Raji (cell line): Measurements from ENCODE around the gene GFPT2.

Experiments used
- POLR2A ChIP-seq: IDR thresholded peaks from 2 replicates; pipeline ENCODE4 v1.6.1; 2011; ENCODE audit warnings: low read depth, low read length, control low read depth; ENCODE audit not compliant: insufficient read depth

The GFPT2 gene

DNA sequence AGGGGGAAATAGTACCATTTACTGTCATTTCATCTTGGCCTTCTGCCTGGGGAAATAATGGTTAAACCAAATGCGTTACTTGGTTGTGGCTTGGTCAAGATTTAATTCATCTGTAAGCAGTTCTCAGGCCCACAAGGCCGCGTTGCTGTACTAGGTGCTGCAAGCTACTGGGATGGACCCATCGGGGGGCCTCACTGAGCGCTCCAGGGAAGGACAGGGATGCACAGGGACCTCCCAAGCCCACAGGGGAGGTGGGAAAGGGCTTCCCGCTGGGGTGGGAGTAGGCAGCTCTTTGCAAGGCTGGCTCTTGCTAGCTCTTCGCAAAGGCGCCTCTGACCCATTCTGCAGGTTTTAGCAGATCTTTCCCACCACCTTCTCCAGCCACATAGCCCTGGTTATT is 8.0 kb downstream of the GFPT2 start:
- no peak for TF ChIP-seq POLR2A

GRCh38 chr5:180344696-180344999 is 8.5 kb downstream of the GFPT2 start:
- no peak for TF ChIP-seq POLR2A

- no peak for TF ChIP-seq POLR2A
Measured at GRCh38 chr5:180343831-180344695, 9.1 kb downstream of the GFPT2 start.

DNA sequence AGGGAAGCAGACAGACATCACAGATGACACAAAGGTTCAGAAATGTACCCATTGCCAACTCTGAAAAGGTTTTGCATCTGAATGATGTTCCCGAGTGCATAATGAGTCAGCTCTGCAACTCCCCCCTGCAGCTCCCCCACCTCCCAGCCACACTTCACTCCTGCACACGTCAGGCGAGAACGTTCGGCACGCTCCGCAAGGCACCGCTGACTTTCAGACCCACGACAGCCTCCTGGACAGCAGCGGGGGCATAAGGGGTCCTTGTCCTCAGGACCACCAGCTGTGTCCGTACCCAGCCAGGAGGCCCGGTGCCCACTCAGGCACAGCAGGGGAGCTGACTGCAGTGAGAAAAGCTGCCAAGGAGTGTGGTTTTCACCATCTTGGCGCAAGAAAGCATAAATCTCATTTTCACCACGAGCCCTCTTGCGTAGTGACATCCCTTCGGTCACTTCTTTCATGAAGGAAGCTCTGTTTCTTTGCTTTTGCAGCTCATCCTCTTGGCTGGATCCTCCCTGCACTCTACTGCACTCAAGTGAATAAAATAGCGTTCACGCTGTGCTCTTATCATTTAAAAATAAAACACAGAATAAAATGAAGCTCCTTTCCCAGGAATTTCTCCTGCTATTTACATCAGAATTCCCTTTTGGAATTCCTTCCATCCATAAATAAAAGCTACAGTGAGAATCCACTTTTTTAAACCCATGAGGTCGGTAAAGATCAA is 9.9 kb downstream of the GFPT2 start:
- no peak for TF ChIP-seq POLR2A

DNA sequence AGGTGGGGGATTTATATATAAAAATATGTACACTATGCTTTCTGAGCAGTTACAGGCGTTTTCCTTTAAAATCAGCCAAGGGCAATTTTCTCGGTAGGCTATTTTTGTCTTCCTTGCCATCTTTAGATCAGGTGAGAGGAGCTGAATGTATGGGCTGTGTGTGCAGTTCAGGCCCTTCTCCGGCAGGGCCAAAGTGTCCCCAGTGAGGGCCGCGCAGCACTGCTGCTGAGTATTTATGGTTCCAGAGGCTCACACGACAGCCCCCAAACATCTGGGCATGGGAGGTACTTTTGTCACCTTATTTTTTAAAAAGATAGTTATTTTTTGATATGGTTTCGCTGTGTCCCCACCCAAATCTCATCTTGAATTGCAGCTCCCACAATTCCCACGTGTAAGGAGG is 11.5 kb downstream of the GFPT2 start:
- TF ChIP-seq POLR2A, result no peak

GRCh38 chr5:180340856-180341255 is 12.3 kb downstream of the GFPT2 start:
- TF ChIP-seq POLR2A, result no peak

DNA sequence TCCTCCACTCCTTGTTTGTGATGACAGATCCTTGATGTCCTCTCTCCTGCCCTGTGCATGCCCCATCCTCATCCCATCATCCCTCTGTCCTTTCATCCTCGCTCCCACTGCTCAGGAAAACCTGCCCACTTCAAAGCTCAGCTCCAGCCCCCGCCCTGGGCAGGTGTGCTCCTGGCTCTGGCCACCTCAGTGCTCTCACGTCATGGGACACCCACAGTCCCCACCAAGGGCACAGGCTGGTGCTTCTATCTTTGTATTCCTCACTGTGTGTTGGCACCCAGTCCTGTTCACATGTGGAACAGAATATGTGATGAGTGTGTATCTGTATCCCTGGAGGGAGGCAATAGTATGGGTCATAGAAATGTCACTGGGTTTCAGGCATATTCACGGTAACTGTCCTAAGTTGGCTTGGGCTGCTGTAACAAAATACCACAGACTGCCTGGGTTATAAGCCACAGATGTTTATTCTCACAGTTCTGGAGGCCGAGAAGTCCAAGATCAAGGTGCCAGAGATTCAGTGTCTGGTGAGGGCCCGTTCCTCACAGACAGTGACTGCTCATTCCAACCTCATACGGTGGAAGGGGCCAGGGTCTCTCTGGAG is 13.5 kb downstream of the GFPT2 start:
- TF ChIP-seq POLR2A, result no peak

GRCh38 chr5:180338001-180338707 is 15.0 kb downstream of the GFPT2 start:
- no peak for TF ChIP-seq POLR2A

- TF ChIP-seq POLR2A, result no peak
Measured at GRCh38 chr5:180336234-180337020, 16.7 kb downstream of the GFPT2 start.

DNA sequence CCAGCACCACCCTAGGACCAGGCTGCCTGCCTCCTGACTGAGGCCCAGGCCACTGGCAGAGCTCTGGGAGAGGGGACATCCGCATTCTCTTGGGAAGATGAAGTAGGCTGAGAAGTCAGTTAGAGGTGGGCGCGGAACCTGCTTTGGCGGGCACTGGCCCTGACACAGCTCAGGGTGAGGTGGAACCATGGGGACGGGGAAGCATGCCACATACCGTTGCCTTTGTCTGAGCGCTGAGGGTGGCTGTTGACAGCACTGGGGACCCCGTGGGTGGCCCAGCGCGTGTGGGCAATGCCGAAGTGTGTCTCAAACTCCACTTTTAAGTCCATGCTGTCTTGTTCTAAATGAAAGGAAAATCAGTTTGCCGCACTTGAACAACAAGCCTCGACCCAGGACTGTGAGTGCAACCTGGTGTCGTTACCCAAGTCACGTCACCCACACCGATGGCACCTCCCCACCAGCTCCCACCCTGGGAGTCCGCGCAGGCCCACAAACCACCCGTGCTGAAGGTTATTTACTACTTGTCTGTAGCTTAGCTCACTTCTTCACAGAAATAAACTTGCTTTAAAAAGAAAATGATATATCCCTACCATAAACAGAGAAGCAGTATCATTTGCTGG is 17.4 kb downstream of the GFPT2 start:
- no peak for TF ChIP-seq POLR2A

DNA sequence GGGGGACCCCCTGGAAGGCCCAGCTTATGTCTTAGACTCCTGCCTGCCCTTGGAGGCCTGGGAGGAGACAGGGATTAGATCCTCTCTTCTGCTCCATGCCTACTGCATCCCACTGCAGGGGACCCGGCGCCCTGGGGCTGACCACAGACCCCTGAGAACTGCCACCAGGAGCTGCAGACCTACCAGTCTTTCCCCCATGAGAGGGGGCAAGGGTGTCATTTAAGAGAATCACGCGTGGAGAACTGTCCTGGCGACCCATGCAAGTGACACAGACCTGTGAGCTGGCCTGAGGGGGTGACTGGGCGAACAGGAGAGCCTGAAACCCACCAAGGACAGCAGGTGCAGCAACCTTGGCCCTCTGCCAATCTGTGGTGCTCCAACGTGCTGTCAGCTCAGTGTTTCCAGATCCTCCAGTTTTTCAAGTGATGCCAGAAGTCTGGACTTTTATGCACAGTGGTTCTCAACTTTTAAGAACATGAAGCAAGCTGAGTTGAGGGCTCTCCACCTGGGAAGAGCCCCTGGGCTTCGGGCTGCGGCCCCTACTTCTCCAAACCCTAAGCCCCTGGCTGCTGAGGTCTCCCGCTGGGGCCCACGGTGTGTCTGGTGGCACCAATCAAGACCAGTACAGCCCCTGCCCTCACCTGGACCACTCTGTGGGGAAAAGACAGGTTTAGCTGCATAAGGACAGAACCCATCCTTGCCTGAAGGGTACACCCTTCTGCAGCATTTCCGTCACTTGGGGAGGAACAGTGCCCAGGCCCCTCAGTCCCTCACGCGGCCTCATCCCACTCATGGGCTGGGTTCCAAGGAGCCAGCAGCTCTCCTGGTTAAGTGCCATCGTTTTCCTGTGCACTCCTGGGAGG is 18.2 kb downstream of the GFPT2 start:
- TF ChIP-seq POLR2A, result no peak

- TF ChIP-seq POLR2A, result no peak
Measured at GRCh38 chr5:180334176-180334575, 19.0 kb downstream of the GFPT2 start.

- no peak for TF ChIP-seq POLR2A
Measured at GRCh38 chr5:180333661-180334060, 19.5 kb downstream of the GFPT2 start.
